ENCODE results near the gene VPS50.

DNA sequence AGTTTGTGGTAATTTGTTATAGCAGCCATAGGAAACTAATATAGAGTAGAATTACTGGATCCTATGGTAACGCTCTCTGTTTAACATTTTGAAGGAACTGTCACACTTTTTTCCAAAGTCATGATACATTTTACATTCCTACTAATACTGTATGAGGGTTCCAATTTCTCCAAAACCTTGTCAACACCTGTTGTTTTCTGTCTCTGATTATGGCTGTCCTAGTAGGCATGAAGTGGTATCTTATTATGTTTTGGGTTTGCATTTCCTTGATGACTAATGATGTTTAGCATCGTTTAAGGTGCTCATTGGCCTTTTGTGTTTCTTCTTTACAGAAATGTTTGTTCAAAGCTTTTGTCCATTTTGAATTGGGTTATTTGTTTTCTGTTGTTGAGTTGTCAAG is 69.6 kb downstream of the VPS50 start:
- no peak for TF ChIP-seq FOXP2 (optimal IDR thresholded peaks at IDR 0.05; ENCODE audit: borderline replicate concordance, extremely low read depth, extremely low read length, insufficient read depth)
- no peak for TF ChIP-seq TAF1 (IDR thresholded peaks at IDR 0.05; ENCODE audit: borderline replicate concordance, insufficient read depth, low read length)
- TF ChIP-seq, protein P1, sequence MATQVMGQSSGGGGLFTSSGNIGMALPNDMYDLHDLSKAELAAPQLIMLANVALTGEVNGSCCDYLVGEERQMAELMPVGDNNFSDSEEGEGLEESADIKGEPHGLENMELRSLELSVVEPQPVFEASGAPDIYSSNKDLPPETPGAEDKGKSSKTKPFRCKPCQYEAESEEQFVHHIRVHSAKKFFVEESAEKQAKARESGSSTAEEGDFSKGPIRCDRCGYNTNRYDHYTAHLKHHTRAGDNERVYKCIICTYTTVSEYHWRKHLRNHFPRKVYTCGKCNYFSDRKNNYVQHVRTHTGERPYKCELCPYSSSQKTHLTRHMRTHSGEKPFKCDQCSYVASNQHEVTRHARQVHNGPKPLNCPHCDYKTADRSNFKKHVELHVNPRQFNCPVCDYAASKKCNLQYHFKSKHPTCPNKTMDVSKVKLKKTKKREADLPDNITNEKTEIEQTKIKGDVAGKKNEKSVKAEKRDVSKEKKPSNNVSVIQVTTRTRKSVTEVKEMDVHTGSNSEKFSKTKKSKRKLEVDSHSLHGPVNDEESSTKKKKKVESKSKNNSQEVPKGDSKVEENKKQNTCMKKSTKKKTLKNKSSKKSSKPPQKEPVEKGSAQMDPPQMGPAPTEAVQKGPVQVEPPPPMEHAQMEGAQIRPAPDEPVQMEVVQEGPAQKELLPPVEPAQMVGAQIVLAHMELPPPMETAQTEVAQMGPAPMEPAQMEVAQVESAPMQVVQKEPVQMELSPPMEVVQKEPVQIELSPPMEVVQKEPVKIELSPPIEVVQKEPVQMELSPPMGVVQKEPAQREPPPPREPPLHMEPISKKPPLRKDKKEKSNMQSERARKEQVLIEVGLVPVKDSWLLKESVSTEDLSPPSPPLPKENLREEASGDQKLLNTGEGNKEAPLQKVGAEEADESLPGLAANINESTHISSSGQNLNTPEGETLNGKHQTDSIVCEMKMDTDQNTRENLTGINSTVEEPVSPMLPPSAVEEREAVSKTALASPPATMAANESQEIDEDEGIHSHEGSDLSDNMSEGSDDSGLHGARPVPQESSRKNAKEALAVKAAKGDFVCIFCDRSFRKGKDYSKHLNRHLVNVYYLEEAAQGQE (IDR thresholded peaks at IDR 0.05; ENCODE audit: insufficient read depth in 1 of 2, low read depth in 2 of 2, low read length in 2 of 2): no peak
- no peak for TF ChIP-seq POLR2AphosphoS5 (IDR thresholded peaks at IDR 0.05; ENCODE audit: low read depth, low read length)
- no peak for TF ChIP-seq SIN3A (IDR thresholded peaks at IDR 0.05; ENCODE audit: borderline replicate concordance, insufficient read depth, low read length)
